ENCODE results near the gene ANGPTL5. TPM values are rescaled to one million over a fixed set of nuclear protein-coding genes. Genes with fewer than 3 reads are reported as not detected.
A peak's percentile ranks its signal among the peaks of the same experiment; 100 is the strongest.

ANGPTL5 gene
- polyA plus RNA-seq, 3 donors: not detected

- no peaks in the 10 kb centered on the region for H4K20me1 ChIP-seq (ENCODE audit: insufficient read depth, low read length)
- 42% methylated on average over 3 of the region's 6 CpGs for WGBS (ENCODE audit: insufficient coverage)
- peak overlapping the region; percentile 79 for H3K4me2 ChIP-seq (replicated peaks; ENCODE audit: extremely low read depth, low read length, poor library complexity, severe bottlenecking)
- H3K27ac Mint-ChIP-seq: peak overlapping the region in 2 of 7 donors; percentile 41 to 82
- no peak for DNase-seq
- no peaks in the 10 kb centered on the region for H3K36me3 Mint-ChIP-seq
- H3K4me3 Mint-ChIP-seq: peak overlapping the region; percentile 83 to 92
- TF ChIP-seq, protein P1, sequence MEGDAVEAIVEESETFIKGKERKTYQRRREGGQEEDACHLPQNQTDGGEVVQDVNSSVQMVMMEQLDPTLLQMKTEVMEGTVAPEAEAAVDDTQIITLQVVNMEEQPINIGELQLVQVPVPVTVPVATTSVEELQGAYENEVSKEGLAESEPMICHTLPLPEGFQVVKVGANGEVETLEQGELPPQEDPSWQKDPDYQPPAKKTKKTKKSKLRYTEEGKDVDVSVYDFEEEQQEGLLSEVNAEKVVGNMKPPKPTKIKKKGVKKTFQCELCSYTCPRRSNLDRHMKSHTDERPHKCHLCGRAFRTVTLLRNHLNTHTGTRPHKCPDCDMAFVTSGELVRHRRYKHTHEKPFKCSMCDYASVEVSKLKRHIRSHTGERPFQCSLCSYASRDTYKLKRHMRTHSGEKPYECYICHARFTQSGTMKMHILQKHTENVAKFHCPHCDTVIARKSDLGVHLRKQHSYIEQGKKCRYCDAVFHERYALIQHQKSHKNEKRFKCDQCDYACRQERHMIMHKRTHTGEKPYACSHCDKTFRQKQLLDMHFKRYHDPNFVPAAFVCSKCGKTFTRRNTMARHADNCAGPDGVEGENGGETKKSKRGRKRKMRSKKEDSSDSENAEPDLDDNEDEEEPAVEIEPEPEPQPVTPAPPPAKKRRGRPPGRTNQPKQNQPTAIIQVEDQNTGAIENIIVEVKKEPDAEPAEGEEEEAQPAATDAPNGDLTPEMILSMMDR (IDR thresholded peaks at IDR 0.05): no peak
- H3K27me3 Mint-ChIP-seq (ENCODE audit: low read depth in 3 of 3): peaks cover 2 to 18% (median 10%) of the 10 kb centered on the region in 3 donors
- no peak overlapping the region for H3K27ac ChIP-seq (ENCODE audit: low read depth in 1 of 2, low read length in 2 of 2)
- no peak overlapping the region for H3K9ac ChIP-seq (ENCODE audit: insufficient read depth, low read length, poor library complexity, severe bottlenecking)
- H3K36me3 ChIP-seq (replicated peaks in 1 of 2; ENCODE audit: control insufficient read depth in 1 of 2, insufficient read depth in 2 of 2, low read length in 2 of 2): no peaks in the 10 kb centered on the region
- peak overlapping the region; percentile 49 to 85 (median 68) for H3K4me3 ChIP-seq (replicated peaks in 1 of 3; ENCODE audit: low read depth in 2 of 3, low read length in 3 of 3)
- peaks cover 24% of the 10 kb centered on the region for H3K4me1 Mint-ChIP-seq
- no peaks in the 10 kb centered on the region for H3K79me2 ChIP-seq (ENCODE audit: insufficient read depth, low read length)
- H3K27me3 ChIP-seq (ENCODE audit: control insufficient read depth in 2 of 2, insufficient read depth in 2 of 2, low read length in 2 of 2): peaks cover 2 to 9% of the 10 kb centered on the region in 2 donors
- intact Hi-C loops (cut with micrococcal nuclease): no loop called here
- H3K4me1 ChIP-seq (ENCODE audit: control insufficient read depth in 1 of 2, insufficient read depth in 2 of 2, low read length in 2 of 2): peaks cover 16 to 18% of the 10 kb centered on the region in 2 donors
- no peaks in the 10 kb centered on the region for H3K9me3 ChIP-seq (replicated peaks in 1 of 2; ENCODE audit: control insufficient read depth in 1 of 2, insufficient read depth in 1 of 2, low read length in 2 of 2)
- H2AFZ ChIP-seq (ENCODE audit: insufficient read depth, low read depth, low read length, poor library complexity, severe bottlenecking): peak overlapping the region; percentile 96
- peaks cover 0 to 6% (median 0%) of the 10 kb centered on the region in 7 donors for H3K9me3 Mint-ChIP-seq
Observed at GRCh38 chr11:101914341-101914737, 2.0 kb downstream of the ANGPTL5 start.

DNA sequence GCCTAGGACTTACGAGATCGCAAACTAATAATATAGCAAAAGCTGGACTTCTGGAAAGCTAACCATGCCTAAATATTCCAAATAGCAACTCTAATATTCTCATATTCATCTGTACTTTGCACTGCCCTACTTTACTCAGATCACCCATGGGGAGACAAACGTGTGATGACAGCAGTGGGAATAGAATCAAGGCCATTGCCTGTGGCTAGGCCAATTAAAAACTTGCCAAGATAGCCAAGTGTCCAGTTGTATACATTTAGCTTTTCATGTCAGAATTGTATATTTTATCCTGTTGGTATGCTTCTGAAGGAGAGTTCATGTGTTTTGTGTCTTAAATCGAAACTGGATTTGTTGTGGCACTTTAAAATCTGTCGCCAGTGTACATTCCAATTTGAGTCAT lies 2.7 kb downstream of the ANGPTL5 start:
- no peaks in the 10 kb centered on the region for H3K79me2 ChIP-seq (ENCODE audit: insufficient read depth, low read length)
- no peak overlapping the region for H3K9ac ChIP-seq (ENCODE audit: insufficient read depth, low read length, poor library complexity, severe bottlenecking)
- no peak overlapping the region for H2AFZ ChIP-seq (ENCODE audit: insufficient read depth, low read depth, low read length, poor library complexity, severe bottlenecking)
- no peak overlapping the region for H3K4me3 Mint-ChIP-seq
- H3K27me3 ChIP-seq (ENCODE audit: control insufficient read depth in 2 of 2, insufficient read depth in 2 of 2, low read length in 2 of 2): peaks cover 2 to 9% of the 10 kb centered on the region in 2 donors
- intact Hi-C loops (cut with micrococcal nuclease): no loop called here
- H3K4me1 ChIP-seq (ENCODE audit: control insufficient read depth in 1 of 2, insufficient read depth in 2 of 2, low read length in 2 of 2): peaks cover 16 to 18% of the 10 kb centered on the region in 2 donors
- no peaks in the 10 kb centered on the region for H3K36me3 ChIP-seq (replicated peaks in 1 of 2; ENCODE audit: control insufficient read depth in 1 of 2, insufficient read depth in 2 of 2, low read length in 2 of 2)
- DNase-seq: no peak
- H3K27ac Mint-ChIP-seq: no peak overlapping the region
- H3K9me3 Mint-ChIP-seq: peaks cover 0 to 6% (median 0%) of the 10 kb centered on the region in 7 donors
- no peaks in the 10 kb centered on the region for H3K36me3 Mint-ChIP-seq
- H3K4me3 ChIP-seq (replicated peaks in 1 of 3; ENCODE audit: low read depth in 2 of 3, low read length in 3 of 3): no peak overlapping the region
- H3K27me3 Mint-ChIP-seq (ENCODE audit: low read depth in 3 of 3): peaks cover 2 to 18% (median 10%) of the 10 kb centered on the region in 3 donors
- WGBS (ENCODE audit: insufficient coverage): 79% methylated on average over 3 of the region's 5 CpGs
- TF ChIP-seq, protein P1 (IDR thresholded peaks at IDR 0.05): no peak
- H3K4me1 Mint-ChIP-seq: peaks cover 24% of the 10 kb centered on the region
- H4K20me1 ChIP-seq (ENCODE audit: insufficient read depth, low read length): no peaks in the 10 kb centered on the region
- H3K27ac ChIP-seq (ENCODE audit: low read depth in 1 of 2, low read length in 2 of 2): no peak overlapping the region
- no peaks in the 10 kb centered on the region for H3K9me3 ChIP-seq (replicated peaks in 1 of 2; ENCODE audit: control insufficient read depth in 1 of 2, insufficient read depth in 1 of 2, low read length in 2 of 2)
- H3K4me2 ChIP-seq (replicated peaks; ENCODE audit: extremely low read depth, low read length, poor library complexity, severe bottlenecking): no peak overlapping the region
